B cell (primary cell): ENCODE data around the gene CD276. TPM values are rescaled to one million over a fixed set of nuclear protein-coding genes. Genes with fewer than 3 reads are reported as not detected.

Experiments
- ATAC-seq: fragments of 200-7000 bp; cut with Tn5 transposase; one replicate; pipeline ENCODE4 v1.10.0; 2021; ENCODE audit warnings: low read depth, mild to moderate bottlenecking, moderate number of reproducible peaks, moderate library complexity
- CTCF ChIA-PET: fragments of 350-600 bp; sonication (Branson Sonifier 250); formaldehyde crosslinking; loops from one replicate; lab custom pipeline; 2021; ENCODE audit warnings: antibody characterized with exemption, inconsistent platforms; lab: Charles Lee
- POLR2A ChIA-PET: fragments of 350-600 bp; sonication (Branson Sonifier 250); formaldehyde crosslinking; loops from one replicate; lab custom pipeline; 2021; ENCODE audit warnings: antibody characterized with exemption; lab: Charles Lee
- DNase-seq: peaks from one replicate; pipeline ENCODE4 v3.0.0; 2013
- H2AFZ ChIP-seq: 2 replicates; pipeline ENCODE4 v1.6.1; 2012; ENCODE audit warnings: mild to moderate bottlenecking, low read depth, low read length; ENCODE audit not compliant: insufficient read depth, poor library complexity, severe bottlenecking
- H3K27ac ChIP-seq, 2 donors: 1 replicate in 1 of 2; 2 replicates in 1 of 2; pipeline ENCODE4 v1.5.1; 2012 to 2013; ENCODE audit warnings: low read length in 2 of 2, mild to moderate bottlenecking in 2 of 2, moderate library complexity in 1 of 2
- H3K27me3 ChIP-seq, 4 experiments: fragments of 200-600 bp in 1 of 4; sonication (generic) in 1 of 4; replicated peaks in 1 of 4; 1 replicate in 2 of 4; 2 replicates in 2 of 4; pipeline versions ENCODE4 v1.6.1 to v1.7.0; 2013 to 2016; ENCODE audit warnings: low read length in 3 of 4, mild to moderate bottlenecking in 2 of 4, mixed read lengths in 1 of 4, moderate library complexity in 1 of 4; ENCODE audit not compliant: insufficient read depth in 4 of 4, control insufficient read depth in 3 of 4; ENCODE audit errors: control extremely low read depth in 1 of 4
- H3K36me3 ChIP-seq, 2 experiments: replicated peaks in 1 of 2; 1 replicate in 1 of 2; 2 replicates in 1 of 2; pipeline versions ENCODE4 v1.6.1 to v1.7.1; 2013; ENCODE audit warnings: low read length in 1 of 2; ENCODE audit not compliant: insufficient read depth in 2 of 2, control insufficient read depth in 1 of 2; ENCODE audit errors: control extremely low read depth in 1 of 2, extremely low read depth in 1 of 2
- H3K4me1 ChIP-seq, 2 donors: fragments of 200-600 bp in 1 of 2; sonication (generic) in 1 of 2; 1 replicate in 1 of 2; 2 replicates in 1 of 2; pipeline versions ENCODE4 v1.5.1 to v1.6.1; 2013 to 2017; ENCODE audit warnings: low read length in 2 of 2; ENCODE audit not compliant: control insufficient read depth in 2 of 2, insufficient read depth in 2 of 2
- H3K4me2 ChIP-seq: replicated peaks from 2 replicates; pipeline ENCODE3; 2012; ENCODE audit warnings: mild to moderate bottlenecking, low read depth, low read length; ENCODE audit not compliant: poor library complexity, severe bottlenecking
- H3K4me3 ChIP-seq, 5 experiments: fragments of 200-600 bp in 1 of 5; sonication (generic) in 1 of 5; 1 replicate in 3 of 5; 2 replicates in 2 of 5; pipeline versions ENCODE4 v1.5.1 to v1.7.0; 2011 to 2016; ENCODE audit warnings: low read length in 4 of 5, mild to moderate bottlenecking in 4 of 5, low read depth in 2 of 5, control low read depth in 1 of 5, moderate library complexity in 1 of 5; ENCODE audit not compliant: insufficient read depth in 1 of 5; ENCODE audit errors: control extremely low read depth in 1 of 5, extremely low read depth in 1 of 5
- H3K79me2 ChIP-seq: fragments of 200-600 bp; sonication (generic); one replicate; pipeline ENCODE4 v1.6.0; 2016; ENCODE audit warnings: low read length; ENCODE audit not compliant: control insufficient read depth, insufficient read depth
- H3K9ac ChIP-seq: fragments of 200-600 bp; sonication (generic); 2 replicates; pipeline ENCODE4 v1.6.1; 2017; ENCODE audit warnings: mild to moderate bottlenecking, low read length, moderate library complexity
- H3K9me3 ChIP-seq, 3 donors: one replicate each; pipeline versions ENCODE4 v1.6.1 to v1.7.1; 2013; ENCODE audit warnings: low read length in 2 of 3; ENCODE audit not compliant: control insufficient read depth in 2 of 3, insufficient read depth in 1 of 3; ENCODE audit errors: control extremely low read depth in 1 of 3
- H4K20me1 ChIP-seq: 2 replicates; pipeline ENCODE4 v1.6.0; 2012; ENCODE audit warnings: mild to moderate bottlenecking, low read length; ENCODE audit not compliant: insufficient read depth, control insufficient read depth, poor library complexity, severe bottlenecking
- H3K27ac Mint-ChIP-seq: one replicate; pipeline ENCODE4 v1.8.0; 2021; ENCODE audit warnings: mixed read lengths
- H3K27me3 Mint-ChIP-seq: one replicate; pipeline ENCODE4 v1.8.0; 2021; ENCODE audit warnings: mixed read lengths
- H3K4me1 Mint-ChIP-seq: one replicate; pipeline ENCODE4 v1.8.0; 2021; ENCODE audit warnings: mixed read lengths
- H3K4me3 Mint-ChIP-seq: one replicate; pipeline ENCODE4 v1.8.0; 2021; ENCODE audit warnings: mixed read lengths
- H3K9me3 Mint-ChIP-seq: one replicate; pipeline ENCODE4 v1.8.0; 2022; ENCODE audit warnings: mixed read lengths; ENCODE audit not compliant: insufficient read depth
- CTCF ChIP-seq: fragments of 200-600 bp; IDR thresholded peaks from one replicate; pipeline ENCODE4 v1.8.0; 2022; ENCODE audit warnings: antibody characterized with exemption, mild to moderate bottlenecking
- EZH2 ChIP-seq: IDR thresholded peaks from 2 replicates; pipeline ENCODE4 v1.6.1; 2012; ENCODE audit warnings: borderline replicate concordance, low read depth, mild to moderate bottlenecking, moderate library complexity, low read length; ENCODE audit not compliant: insufficient read depth, poor library complexity, severe bottlenecking
- WGBS: methylation state at CpG from one replicate; pipeline ENCODE4 v1.1.5; 2013; ENCODE audit warnings: missing lambda C conversion rate; ENCODE audit not compliant: insufficient coverage; 5-methylcytosine and 5-hydroxymethylcytosine counted together
- intact Hi-C: fragments of 100-400 bp; cut with micrococcal nuclease; formaldehyde crosslinking; loops from one replicate; pipeline ENCODE4 v1.10.0; 2022
- polyA plus RNA-seq: library from polyadenylated mRNA; depleted of rRNA; stranded (reverse); fragments of >200 nt; gene quantifications from 2 replicates; pipeline ENCODE4 v1.2.3, GENCODE V29; 2012
- total RNA-seq, 2 donors: library from RNA; stranded (reverse); fragments of 120-200 nt in 1 of 2; gene quantifications; 1 replicate in 1 of 2; 2 replicates in 1 of 2; pipeline versions ENCODE4 v1.2.3 to v1.2.4, GENCODE V29; 2013 to 2022

CD276 gene
- total and polyA plus RNA-seq, 2 donors (not counting 1 experiment from before 2014, with no cell fraction given): not detected

GRCh38 chr15:73732930-73733329 lies 48.7 kb downstream of the CD276 start:
- 82% methylated on average over 3 of the region's 3 CpGs for WGBS
- H3K4me1 Mint-ChIP-seq: no peaks in the 10 kb centered on the region
- ATAC-seq: no peak

DNA sequence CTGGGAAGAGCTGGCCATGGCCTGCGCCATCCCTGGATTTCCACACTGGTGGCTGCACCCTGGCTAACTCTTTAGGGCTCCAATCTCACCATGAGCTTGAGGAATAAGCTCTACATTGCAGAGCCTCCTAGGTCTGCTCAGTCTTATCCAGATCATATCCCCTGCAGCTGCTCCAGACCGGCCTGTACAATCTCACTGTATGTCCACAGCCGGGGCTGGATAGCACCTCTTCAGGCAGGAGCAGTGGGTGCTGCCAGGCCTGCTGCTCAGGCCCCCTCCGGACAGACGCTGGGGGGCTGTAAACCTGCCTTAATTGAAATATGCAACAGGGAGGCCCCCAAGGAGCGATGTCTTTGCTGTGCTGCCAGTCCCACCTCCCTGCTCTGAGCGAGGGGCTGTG lies 53.4 kb downstream of the CD276 start:
- WGBS: 92% methylated on average over 7 of the region's 7 CpGs
- H3K27me3 ChIP-seq: no peaks in the 10 kb centered on the region
- no peak overlapping the region for H2AFZ ChIP-seq
- ChIA-PET POLR2A (no interaction called here), CTCF (no interaction called here)
- no peak overlapping the region for H3K27ac ChIP-seq
- H3K4me3 ChIP-seq: no peak overlapping the region
- Mint-ChIP-seq H3K4me1 (no peaks in the 10 kb centered on the region), H3K9me3 (no peaks in the 10 kb centered on the region), H3K27ac (no peak overlapping the region), H3K27me3 (peaks cover 13% of the 10 kb centered on the region), H3K4me3 (no peak overlapping the region)
- TF ChIP-seq CTCF (no peak), EZH2 (no peak)
- intact Hi-C loops: no loop called here
- no peaks in the 10 kb centered on the region for H4K20me1 ChIP-seq
- DNase-seq (no peak), ATAC-seq (no peak)
- no peak overlapping the region for H3K9ac ChIP-seq
- H3K79me2 ChIP-seq: no peaks in the 10 kb centered on the region
- no peaks in the 10 kb centered on the region for H3K9me3 ChIP-seq
- no peaks in the 10 kb centered on the region for H3K4me1 ChIP-seq
- H3K36me3 ChIP-seq: no peaks in the 10 kb centered on the region
- no peak overlapping the region for H3K4me2 ChIP-seq

More at GRCh38 chr15:73732930-73733329, 48.7 kb downstream of the CD276 start:
- Histone ChIP-seq H3K36me3 (no peaks in the 10 kb centered on the region), H3K27ac (no peak overlapping the region), H4K20me1 (no peaks in the 10 kb centered on the region), H3K9ac (no peak overlapping the region), H3K4me3 (no peak overlapping the region), H3K79me2 (no peaks in the 10 kb centered on the region), H3K4me2 (no peak overlapping the region), H3K27me3 (no peaks in the 10 kb centered on the region), H3K4me1 (no peaks in the 10 kb centered on the region), H2AFZ (no peak overlapping the region), H3K9me3 (peaks cover 0 to 3% (median 0%) of the 10 kb centered on the region in 3 donors)
- TF ChIP-seq CTCF (no peak), EZH2 (no peak)
- CTCF ChIA-PET: interaction anchor here (1.0 kb wide), 1 partner anchor 28 kb away, joined by 3 read pairs; no protein-coding TSS in a partner anchor
- intact Hi-C loops: no loop called here
- no peak for DNase-seq
- Mint-ChIP-seq H3K9me3 (no peaks in the 10 kb centered on the region), H3K27ac (no peak overlapping the region), H3K27me3 (peaks cover 7% of the 10 kb centered on the region), H3K4me3 (no peak overlapping the region)
- POLR2A ChIA-PET: interaction anchor here (0.6 kb wide), 1 partner anchor 1388 kb away, joined by 3 read pairs; no protein-coding TSS in a partner anchor
